NCI-H69 (cell line): ENCODE data around the gene EGR4.
A peak's percentile ranks its signal among the peaks of the same experiment; 100 is the strongest.

Experiments used
- DNase-seq: peaks from one replicate; lab custom pipeline; 2025; lab: John Stamatoyannopoulos, UW

EGR4 gene

GRCh38 chr2:73293534-73294171 is at the start of gene EGR4:
Gene EGR4, minus strand, starts transcription at chr2:73293548. Its CDS starts 231 bp downstream, at chr2:73293317.
- DNase-seq: peak; percentile 88

- no peak for DNase-seq
These were observed 47.7 kb upstream of the EGR4 start for GRCh38 chr2:73341039-73341438.

GRCh38 chr2:73339201-73339600 is 45.9 kb upstream of the EGR4 start:
- DNase-seq: peak; percentile 91

- no peak for DNase-seq
These were observed 44.5 kb upstream of the EGR4 start for GRCh38 chr2:73337828-73338227.

GRCh38 chr2:73334620-73335019 is 41.3 kb upstream of the EGR4 start:
- DNase-seq: no peak

- DNase-seq: no peak
These were observed 40.7 kb upstream of the EGR4 start for GRCh38 chr2:73334045-73334444.

- peak; percentile 94 for DNase-seq
These were observed 40.2 kb upstream of the EGR4 start for GRCh38 chr2:73333564-73333963.

GRCh38 chr2:73324126-73324725 is 30.9 kb upstream of the EGR4 start:
- no peak for DNase-seq

GRCh38 chr2:73323551-73323950 is 30.2 kb upstream of the EGR4 start:
- DNase-seq: no peak

- DNase-seq: no peak
These were observed 21.1 kb upstream of the EGR4 start for GRCh38 chr2:73314441-73314840.

GRCh38 chr2:73307720-73308119 is 14.4 kb upstream of the EGR4 start:
- DNase-seq: peak; percentile 68

GRCh38 chr2:73301636-73302035 is 8.3 kb upstream of the EGR4 start:
- DNase-seq: no peak

- no peak for DNase-seq
These were observed 7.6 kb upstream of the EGR4 start for GRCh38 chr2:73300926-73301325.

GRCh38 chr2:73297586-73297985 is 4.2 kb upstream of the EGR4 start:
- DNase-seq: no peak

- peak; percentile 70 for DNase-seq
These were observed 3.8 kb upstream of the EGR4 start for GRCh38 chr2:73297151-73297559.

- DNase-seq: peak; percentile 72
These were observed 2.5 kb upstream of the EGR4 start for GRCh38 chr2:73295751-73296400.

- DNase-seq: no peak
These were observed 891 bp upstream of the EGR4 start for GRCh38 chr2:73294239-73294638.

- DNase-seq: peak; percentile 35
These were observed 328 bp downstream of the EGR4 start for GRCh38 chr2:73292906-73293533.

- peak; percentile 27 for DNase-seq
These were observed 937 bp downstream of the EGR4 start for GRCh38 chr2:73292316-73292905.

GRCh38 chr2:73291461-73292315 is 1.7 kb downstream of the EGR4 start:
- peak; percentile 62 for DNase-seq

GRCh38 chr2:73291093-73291460 is 2.3 kb downstream of the EGR4 start:
- no peak for DNase-seq
